ENCODE data around the gene NTRK1.

NTRK1 gene

DNA sequence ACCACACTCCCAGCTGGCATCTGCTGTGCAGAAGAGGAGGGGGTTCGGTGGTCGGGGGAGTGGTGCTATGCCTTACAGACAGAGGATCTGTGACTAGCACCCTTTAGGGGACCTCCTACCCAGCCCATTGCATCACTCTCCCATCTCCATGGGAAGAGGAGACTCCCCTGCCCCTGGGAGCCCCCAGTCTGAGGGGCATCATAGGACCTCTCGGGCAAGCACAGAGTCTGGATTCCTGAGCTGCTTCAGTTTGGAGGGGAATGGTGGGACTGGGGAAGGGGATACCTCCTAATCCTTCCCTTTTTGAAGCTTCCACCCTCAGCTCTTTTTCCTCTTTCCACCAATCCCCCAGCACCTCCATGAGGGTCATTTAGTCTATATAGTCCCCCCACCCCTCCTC, 3.1 kb upstream of the NTRK1 start:
- no peak for DNase-seq (ENCODE audit: low read depth)

DNA sequence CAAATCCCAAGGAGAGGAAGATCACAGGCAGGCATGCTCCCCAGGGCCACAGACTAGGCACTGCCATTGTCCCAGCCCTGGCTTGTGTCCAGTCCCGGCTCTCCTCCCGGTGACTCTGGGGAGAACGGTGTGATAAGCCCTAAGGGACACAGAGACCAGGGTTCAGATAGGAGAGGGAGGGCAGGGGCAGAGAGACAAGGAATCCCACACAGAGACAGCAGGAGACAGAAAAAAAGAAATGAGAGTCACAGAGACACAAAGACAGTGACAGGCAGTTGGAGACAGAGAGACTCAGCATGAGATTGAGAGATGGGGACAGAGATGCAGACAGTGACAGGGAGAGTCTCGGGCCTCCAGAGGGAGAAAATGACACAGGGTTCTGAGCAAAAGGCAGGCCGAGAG, 2.1 kb upstream of the NTRK1 start:
- DNase-seq (ENCODE audit: low read depth): no peak

DNA sequence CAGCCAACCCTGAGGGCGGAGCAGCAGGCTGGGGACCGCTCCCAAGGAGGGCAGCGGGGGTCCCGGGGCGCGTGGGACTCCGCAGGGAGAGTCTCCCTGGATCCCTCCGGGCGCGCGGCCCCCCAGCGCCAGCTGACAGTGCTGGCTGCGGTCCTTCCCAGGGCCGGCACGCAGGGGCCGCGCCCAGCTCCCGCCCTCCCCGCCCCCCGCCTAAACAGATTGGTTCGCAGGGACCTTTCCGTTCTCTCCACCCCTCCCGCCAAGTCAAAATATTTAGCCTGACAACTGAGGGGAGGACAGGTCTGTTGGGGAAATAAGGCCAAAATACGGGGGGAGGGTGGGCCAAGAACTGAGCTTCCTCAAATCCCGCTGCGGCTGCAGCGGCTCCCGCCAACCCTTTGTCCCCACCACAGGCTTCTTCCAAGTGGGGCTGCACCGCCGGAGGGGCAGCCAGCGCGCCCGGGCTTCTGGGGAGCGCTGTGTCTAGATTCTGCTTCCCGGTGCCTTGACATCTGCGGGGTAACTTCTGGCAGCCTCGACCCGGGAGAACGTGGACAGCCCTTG, 1.6 kb upstream of the NTRK1 start, which contains the start of gene INSRR:
TSS of gene INSRR (minus strand) at position 159 of the 564 bp plus-strand sequence. CDS start 496 bp downstream, outside the sequence.
- DNase-seq (ENCODE audit: low read depth): no peak

DNA sequence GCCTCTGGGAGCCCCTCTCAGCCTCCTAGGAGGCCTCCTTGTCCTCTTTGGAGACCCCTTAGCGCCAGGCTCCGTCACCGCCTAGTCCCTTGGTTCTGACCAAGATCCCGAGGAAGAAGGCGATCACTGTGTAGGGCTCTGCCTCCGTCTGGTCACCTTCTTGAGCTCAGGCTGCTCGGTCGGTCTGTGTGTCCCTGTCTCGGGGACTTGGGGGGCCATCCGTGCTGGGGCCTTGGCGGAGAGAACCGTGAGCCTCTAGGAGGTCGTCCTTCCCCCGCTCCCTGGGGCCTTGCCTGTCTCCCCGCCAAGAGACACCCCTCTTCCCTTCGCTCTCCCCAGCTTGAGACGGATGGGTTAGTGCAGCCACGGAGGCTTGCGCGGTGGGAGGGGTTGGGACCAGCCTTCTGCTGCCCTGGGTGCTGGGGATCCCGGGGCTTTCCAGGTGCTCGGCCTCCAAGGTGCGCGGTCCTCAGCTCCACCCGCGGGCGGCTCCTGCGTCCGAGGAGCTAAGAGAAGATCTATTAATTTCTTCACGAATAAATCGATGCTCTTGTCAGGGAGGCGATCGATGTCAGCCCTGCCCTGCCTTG, 1.0 kb upstream of the NTRK1 start:
- DNase-seq (ENCODE audit: low read depth): no peak

DNA sequence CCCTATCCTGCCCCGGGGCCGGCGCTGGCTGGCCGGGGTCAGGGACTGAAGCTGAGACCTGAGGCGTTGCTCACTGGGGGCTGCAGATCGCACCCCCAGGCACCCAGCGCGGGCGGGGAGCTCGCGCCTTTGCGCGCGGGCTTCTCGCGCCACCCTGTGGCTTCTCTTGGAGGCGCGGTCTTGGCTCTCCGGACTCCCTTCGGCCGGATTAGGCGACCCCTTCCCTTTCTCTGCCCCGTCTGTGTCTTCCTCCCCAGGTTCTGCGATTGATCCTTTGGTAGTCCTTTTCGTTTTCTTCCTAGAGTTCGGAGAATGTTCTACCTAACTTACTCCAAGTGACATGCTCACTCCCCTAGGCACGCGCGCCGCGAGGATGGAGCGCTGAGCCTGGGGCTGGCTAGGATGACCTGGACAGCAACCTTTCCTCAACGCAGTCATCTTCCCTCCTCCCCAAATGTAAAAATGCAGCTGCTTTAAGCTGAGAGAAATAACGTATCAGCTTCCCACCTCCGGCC, 495 bp upstream of the NTRK1 start:
- no peak for DNase-seq (ENCODE audit: low read depth)

DNA sequence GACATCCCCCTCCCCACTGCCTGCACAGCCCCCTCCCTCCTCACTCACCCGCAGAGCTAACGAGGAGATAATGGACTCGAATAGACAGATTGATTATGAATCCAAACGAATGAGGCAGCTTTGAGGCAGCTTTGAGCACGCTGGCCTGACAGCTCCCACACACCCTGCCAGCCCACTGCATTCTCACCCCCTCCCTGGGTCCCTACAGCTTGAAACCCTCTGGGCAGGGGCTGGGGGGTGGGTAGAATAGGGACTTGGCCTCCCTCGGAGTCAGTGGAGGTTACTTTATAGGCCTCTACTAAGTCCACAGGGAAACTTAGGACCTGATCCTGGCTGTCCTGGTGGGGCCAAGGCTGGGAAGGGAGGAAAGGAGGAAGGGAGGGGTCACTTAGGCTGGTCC, 1.9 kb downstream of the NTRK1 start:
- no peak for DNase-seq (ENCODE audit: low read depth)

DNA sequence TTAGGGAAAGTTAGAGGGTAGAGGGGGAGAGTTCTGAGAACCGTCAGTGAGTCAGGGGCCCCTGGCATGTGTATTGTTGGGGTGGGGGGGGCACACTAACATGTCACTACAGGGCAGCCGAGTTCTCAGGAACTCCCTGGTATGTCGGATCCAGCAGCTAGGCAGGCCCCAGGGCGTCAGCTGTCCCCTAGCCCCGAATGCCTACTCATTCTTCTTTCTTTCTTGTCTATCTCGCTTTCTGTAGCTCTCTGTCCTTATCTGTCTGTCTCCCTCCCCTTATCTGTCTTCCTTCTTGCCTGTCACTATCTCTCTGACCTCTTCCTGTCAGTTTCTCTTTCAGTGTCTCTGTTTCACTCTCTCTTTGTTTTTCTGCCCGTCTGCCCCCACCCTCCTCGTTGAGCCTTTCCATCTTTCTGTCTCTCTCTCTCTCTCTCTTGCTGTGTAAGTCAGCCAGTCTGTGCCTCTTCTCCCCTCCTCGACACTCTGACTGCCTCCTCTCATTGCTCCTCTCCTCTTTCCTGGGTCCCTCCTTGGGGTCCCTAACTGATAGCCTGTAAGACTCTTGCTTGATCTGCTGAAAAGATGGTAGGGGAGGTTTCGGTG, 2.4 kb downstream of the NTRK1 start:
- DNase-seq (ENCODE audit: low read depth): no peak

DNA sequence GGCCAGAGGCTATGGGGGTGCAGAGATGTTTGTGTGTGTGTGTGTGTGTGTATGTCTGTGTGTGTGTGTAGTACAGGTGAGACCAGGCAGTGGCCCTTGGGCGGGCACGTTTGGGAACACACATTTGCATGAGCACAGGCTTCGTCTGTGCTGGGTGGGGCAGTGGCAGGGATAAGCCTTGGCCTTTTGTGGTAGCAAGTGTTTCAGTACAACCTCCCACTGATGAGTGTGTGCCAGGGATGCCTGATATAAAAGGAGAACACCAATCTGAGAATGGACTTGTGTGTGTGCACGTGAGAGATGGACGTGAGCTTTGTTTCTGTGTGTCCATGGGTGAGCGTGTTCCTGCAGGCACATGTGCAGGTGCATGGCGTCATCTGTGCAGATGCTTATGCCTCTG, 3.0 kb downstream of the NTRK1 start:
- no peak for DNase-seq (ENCODE audit: low read depth)

DNA sequence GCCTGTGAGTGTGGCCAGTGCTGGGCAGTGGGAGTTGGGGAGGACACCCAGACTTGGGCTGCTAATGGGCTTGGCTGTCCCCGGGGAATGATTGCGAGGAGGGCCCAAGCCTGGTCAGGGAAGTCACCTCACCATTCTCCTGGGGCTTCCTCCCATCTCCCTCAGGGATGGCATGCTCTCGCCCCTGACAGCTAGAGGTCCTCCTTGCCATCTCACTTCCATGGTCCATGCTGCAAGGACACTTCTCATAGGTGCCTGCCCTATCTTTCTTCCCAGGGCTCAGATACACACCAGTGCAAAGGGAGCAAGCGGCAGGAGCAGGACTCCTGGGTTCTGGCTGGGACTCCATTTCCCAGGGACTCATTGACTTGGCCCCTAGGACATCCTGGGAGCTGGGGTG, 4.1 kb downstream of the NTRK1 start:
- no peak for DNase-seq (ENCODE audit: low read depth)

DNA sequence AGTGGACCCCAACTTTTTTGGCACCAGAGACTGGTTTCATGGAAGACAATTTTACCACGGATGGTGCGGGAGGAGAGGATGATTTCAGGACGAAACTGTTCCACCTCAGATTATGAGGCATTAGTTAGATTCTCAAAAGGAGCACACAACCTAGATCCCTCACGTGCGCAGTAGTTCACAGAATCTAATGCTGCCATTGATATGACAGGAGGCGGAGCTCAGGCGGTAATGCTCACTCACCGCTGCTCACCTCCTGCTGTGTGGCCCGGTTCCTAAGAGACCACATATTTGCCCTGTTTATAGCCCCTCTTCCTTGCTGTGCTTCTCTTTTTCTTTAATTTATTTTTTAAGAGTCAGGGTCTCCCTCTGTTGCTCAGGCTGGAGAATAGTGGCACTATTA, 4.6 kb downstream of the NTRK1 start:
- no peak for DNase-seq (ENCODE audit: low read depth)

DNA sequence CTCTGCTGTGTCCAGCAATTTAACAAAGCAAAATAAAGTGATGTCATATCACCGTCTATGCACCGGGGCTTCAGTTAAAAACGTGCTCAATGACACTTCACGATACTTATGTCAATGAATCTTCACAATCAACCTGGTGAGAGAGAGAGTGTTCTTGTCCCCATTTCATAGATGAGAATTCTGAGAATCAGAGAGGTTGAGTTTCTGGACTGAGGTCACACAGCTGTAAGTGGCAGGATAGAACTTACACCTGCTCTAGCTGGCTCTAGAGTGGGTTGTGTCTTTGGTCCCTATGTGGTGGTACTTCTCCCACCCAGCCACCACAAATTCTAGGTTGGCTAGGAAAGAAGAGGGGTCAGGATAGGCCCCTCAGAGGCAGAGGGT, 5.2 kb downstream of the NTRK1 start:
- no peak for DNase-seq (ENCODE audit: low read depth)

DNA sequence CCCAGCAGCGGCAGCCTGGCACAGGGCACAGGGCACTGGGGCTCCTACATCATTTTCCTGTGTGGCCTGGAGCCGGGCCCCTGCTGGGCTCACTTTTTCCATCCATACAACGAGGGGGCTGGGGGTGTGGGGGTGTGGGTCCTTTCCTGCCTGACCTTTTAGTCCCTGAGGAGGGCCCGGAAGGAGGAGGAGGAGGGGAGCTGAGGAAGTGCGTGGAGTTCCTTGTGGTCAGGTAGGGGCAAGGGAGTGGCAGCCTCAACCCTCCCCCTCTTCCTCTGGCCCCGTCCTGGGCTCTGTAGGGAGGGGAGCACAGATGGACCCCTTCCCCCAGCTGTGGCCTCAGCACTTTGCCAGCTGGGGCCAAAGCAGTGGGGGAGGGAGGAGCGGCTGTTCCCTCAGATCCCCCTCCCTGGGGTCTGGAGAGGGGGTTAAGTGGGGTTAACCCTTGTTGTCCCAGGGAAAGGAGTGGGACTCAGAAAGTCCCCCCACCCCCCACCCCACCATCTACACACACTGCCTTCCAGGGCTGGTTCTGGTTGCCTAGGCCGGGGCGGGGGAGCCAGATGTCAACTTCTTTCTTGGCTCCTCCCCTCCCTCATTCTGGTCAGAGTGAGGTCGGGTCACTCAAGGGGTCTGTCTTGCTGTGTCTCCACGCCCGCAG, 5.7 kb downstream of the NTRK1 start:
- no peak for DNase-seq (ENCODE audit: low read depth)

DNA sequence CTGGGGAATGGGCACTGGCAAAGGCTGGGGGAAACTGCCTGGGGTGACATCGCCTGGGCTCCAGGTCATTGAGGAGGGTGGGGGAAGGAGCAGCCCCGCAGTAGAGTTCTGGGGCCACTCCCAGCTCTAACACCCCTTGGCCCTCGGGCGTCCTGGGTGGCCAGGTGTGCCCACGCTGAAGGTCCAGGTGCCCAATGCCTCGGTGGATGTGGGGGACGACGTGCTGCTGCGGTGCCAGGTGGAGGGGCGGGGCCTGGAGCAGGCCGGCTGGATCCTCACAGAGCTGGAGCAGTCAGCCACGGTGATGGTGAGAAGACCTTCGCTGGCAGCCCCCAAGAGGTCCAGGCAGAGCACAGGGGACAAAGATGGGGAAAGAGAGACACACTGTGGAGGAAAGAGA, 7.7 kb downstream of the NTRK1 start:
- no peak for DNase-seq (ENCODE audit: low read depth)

DNA sequence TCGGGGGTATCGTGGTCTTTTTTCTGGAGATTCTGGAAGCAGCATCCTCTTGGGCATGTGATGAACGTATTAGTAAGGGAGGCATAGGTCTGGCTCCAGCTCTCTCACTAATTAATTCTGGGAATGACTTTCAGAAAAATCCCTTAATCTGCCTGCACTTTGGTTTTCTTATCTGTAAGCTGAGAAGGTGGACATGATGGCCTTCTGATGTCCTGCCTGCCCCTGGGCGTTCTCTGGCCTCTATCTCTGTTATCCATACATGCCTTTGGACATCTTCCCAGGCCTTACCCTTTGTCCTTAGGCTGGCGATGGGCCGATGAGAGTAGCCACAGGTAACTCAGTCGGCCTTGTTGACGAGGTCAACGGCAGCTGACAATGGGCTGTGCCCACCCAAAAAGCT, 8.8 kb downstream of the NTRK1 start:
- DNase-seq (ENCODE audit: low read depth): no peak

DNA sequence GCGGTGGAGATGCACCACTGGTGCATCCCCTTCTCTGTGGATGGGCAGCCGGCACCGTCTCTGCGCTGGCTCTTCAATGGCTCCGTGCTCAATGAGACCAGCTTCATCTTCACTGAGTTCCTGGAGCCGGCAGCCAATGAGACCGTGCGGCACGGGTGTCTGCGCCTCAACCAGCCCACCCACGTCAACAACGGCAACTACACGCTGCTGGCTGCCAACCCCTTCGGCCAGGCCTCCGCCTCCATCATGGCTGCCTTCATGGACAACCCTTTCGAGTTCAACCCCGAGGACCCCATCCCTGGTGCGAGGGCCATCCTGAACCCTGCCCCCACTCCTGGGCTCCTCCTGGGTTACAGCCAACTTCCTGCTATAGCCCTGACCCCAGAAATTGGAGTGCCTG, 13.0 kb downstream of the NTRK1 start:
- DNase-seq (ENCODE audit: low read depth): no peak

DNA sequence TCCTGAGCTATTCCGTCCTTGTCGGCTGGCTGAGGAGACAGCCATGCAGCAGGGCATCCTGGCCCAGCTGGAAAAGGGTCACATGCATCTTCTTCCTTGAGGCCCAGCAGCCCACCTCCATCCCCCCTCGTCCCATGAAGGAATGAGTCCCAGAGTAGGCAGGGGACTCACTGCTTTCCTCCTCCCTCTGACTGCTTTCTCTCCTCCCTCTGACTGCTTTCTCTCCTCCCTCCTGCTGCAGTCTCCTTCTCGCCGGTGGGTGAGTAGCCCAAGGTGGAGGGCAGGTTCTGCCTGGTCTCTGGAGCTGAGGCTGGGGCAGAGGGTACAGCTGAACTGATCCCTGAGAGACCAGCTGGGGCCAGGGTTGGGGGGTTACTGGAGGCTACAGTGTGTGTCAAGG, 13.5 kb downstream of the NTRK1 start:
- DNase-seq (ENCODE audit: low read depth): no peak

DNA sequence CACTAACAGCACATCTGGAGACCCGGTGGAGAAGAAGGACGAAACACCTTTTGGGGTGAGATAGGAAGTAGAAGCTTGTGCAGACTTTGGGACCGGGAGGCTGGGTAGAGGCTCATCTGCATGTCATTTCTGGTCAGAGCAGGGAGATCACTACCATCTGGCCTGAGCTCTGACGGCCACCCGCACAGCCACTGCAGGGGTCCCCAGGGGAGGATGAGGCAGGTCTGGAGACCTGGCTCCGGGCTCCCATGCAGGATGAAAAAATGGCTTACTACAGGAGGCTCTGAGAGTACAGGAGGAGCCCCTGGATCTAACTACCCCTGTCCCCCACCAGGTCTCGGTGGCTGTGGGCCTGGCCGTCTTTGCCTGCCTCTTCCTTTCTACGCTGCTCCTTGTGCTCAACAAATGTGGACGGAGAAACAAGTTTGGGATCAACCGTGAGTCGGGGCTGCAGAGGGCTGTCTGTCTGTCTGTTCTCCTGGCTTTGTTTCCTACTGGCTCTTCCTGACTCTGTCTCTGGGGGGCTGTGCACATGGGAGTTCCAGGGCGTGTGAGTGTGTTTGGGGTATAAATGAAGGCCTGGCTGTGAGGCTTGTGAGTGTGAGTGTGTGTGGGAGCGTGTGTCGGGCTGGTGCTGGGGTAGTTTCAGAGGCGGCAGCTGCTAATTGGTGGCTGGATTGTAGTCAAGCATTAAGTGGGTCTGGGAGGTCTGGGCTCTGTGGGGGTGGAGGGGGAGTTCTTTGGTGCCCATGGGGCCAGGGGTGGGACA, 14.1 kb downstream of the NTRK1 start:
- DNase-seq (ENCODE audit: low read depth): no peak

DNA sequence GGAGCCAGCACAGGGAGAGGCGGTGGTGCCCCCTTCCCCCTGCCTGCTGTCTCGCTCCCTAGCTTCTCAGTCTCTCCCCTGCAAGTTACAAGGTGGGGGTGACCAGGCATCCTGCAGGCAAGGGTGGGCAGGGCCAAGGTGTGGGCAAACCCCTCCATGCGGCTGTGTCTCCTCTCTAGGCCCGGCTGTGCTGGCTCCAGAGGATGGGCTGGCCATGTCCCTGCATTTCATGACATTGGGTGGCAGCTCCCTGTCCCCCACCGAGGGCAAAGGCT, 14.6 kb downstream of the NTRK1 start:
- no peak for DNase-seq (ENCODE audit: low read depth)

DNA sequence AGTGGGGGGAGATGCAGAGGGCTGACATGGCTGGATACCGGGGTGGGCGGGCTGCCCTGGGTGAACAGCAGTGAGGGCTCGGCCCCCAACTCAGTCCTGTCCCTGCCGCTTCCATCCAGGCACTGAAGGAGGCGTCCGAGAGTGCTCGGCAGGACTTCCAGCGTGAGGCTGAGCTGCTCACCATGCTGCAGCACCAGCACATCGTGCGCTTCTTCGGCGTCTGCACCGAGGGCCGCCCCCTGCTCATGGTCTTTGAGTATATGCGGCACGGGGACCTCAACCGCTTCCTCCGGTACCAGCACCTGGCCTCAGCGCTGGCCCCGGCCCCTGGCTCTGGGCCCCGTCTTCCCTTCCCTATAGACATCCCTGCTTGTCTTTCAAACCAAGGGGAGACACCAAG, 15.6 kb downstream of the NTRK1 start:
- DNase-seq (ENCODE audit: low read depth): no peak

DNA sequence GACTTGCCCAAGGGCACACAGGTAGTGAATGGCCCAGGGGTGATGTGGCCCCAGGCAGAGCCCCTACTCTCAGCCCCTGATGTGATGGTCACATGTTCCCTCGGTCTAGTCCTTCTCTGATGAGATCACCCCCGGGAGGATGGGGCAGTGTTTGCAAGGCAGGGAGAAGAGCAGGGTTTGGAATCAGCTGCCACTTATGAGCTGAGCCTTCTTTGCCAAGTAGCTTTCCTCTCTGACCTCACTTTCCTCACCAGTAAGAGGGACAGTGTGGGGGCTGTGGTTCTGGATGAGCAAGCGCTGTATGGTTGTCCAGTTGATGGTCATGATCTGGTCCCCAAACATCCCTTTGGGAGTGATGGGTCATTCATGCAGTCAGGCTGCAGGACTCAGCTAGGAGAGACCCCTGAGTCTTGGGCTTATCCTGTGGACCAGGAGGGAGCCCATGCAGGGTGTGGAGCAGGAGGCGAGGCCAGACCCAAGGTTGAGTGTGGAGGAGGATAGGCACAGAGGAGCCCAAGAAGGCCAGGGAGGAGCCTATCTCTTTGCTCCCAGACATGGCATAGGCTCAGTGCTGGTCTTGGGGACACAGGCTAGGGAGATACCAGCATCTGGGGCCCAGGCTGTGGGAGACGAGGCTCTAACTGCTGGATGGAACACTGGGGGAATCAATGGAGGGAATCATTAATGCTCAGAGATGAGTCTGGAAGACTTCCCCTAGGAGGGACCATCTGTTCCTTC, 16.9 kb downstream of the NTRK1 start:
- no peak for DNase-seq (ENCODE audit: low read depth)

DNA sequence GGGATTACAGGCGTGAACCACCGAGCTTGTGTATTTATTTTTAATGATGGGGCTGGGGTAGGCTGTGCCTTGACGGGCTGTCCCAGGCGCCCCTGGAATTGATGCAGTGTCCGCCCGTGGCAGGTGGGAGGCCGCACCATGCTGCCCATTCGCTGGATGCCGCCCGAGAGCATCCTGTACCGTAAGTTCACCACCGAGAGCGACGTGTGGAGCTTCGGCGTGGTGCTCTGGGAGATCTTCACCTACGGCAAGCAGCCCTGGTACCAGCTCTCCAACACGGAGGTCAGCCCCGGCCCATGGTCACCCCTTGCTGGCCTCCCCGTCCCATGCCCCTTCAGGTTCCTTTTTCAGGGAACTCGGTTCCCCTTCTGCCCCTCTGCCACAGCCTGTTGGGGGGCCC, 19.2 kb downstream of the NTRK1 start:
- DNase-seq (ENCODE audit: low read depth): no peak

DNA sequence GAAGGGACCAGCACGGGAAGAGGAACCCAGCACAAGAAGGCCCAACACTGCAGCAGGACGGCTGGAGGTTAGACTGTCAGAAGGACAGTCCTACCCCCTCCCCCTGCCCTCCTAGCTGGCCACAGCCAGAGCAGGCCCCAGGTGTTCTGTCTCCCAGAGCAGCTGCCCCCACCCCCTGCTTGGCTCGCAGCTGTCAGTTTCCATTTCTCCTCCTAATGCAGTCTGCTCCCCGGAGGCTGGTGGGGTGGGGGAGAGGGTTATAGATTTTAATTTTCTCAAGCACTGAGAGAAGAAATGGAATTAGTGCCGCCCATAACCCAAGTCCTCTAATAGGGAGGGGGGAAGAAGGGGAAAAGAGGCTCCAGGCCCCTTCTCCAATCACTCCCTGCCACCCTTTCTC, 19.8 kb downstream of the NTRK1 start:
- no peak for DNase-seq (ENCODE audit: low read depth)
